ENCODE data around the gene XPO6.

- no peak for TF ChIP-seq CTCF (IDR thresholded peaks at IDR 0.05)
- no peak for TF ChIP-seq POLR2A (IDR thresholded peaks at IDR 0.05)
Observed at GRCh38 chr16:28208131-28208530, 3.6 kb downstream of the XPO6 start.
